ENCODE data around the gene ANKMY1.

Gene ANKMY1

GRCh38 chr2:240520974-240521350 lies 36.8 kb downstream of the ANKMY1 start:
- Histone ChIP-seq H3F3A (ENCODE audit: low read depth) (no peaks in the 10 kb centered on the region), H4K20me1 (ENCODE audit: insufficient read depth, low read length, poor library complexity, severe bottlenecking) (no peaks in the 10 kb centered on the region), H2AFZ (ENCODE audit: low read length) (no peak overlapping the region), H3K4me3 (ENCODE audit: low read length, poor library complexity, severe bottlenecking) (no peak overlapping the region), H3K9me2 (replicated peaks; ENCODE audit: low read depth, low read length) (no peaks in the 10 kb centered on the region), H3K4me2 (ENCODE audit: low read depth, low read length, poor library complexity, severe bottlenecking) (no peak overlapping the region), H3K79me2 (ENCODE audit: insufficient read depth, low read length) (no peaks in the 10 kb centered on the region), H3K9ac (ENCODE audit: low read depth, low read length, poor library complexity, severe bottlenecking) (no peak overlapping the region), H3K4me1 (ENCODE audit: insufficient read depth, low read length, poor library complexity, severe bottlenecking) (no peaks in the 10 kb centered on the region), H3K36me3 (ENCODE audit: insufficient read depth, low read length) (peaks cover 31% of the 10 kb centered on the region; the same call in 1 of the 2 replicates), H3K27me3 (ENCODE audit: insufficient read depth, low read length, poor library complexity, severe bottlenecking) (no peaks in the 10 kb centered on the region), H3K9me3 (ENCODE audit: insufficient read depth, low read depth, low read length) (peaks cover 13% of the 10 kb centered on the region; the same call in 1 of the 2 replicates)
- no peak for TF ChIP-seq EZH2phosphoT487 (IDR thresholded peaks at IDR 0.05; ENCODE audit: borderline replicate concordance)
- no peak for TF ChIP-seq CTCF (conservative IDR thresholded peaks at IDR 0.05; ENCODE audit: low read length)

GRCh38 chr2:240520130-240520973 lies 37.4 kb downstream of the ANKMY1 start:
- H3K9me3 ChIP-seq (ENCODE audit: insufficient read depth, low read depth, low read length): peaks cover 7% of the 10 kb centered on the region; the same call in 1 of the 2 replicates
- no peak overlapping the region for H3K9ac ChIP-seq (ENCODE audit: low read depth, low read length, poor library complexity, severe bottlenecking)
- H3K4me1 ChIP-seq (ENCODE audit: insufficient read depth, low read length, poor library complexity, severe bottlenecking): no peaks in the 10 kb centered on the region
- no peaks in the 10 kb centered on the region for H3K9me2 ChIP-seq (replicated peaks; ENCODE audit: low read depth, low read length)
- no peaks in the 10 kb centered on the region for H3F3A ChIP-seq (ENCODE audit: low read depth)
- no peak for TF ChIP-seq EZH2phosphoT487 (IDR thresholded peaks at IDR 0.05; ENCODE audit: borderline replicate concordance)
- TF ChIP-seq CTCF (conservative IDR thresholded peaks at IDR 0.05; ENCODE audit: low read length): no peak
- H2AFZ ChIP-seq (ENCODE audit: low read length): no peak overlapping the region
- no peaks in the 10 kb centered on the region for H3K27me3 ChIP-seq (ENCODE audit: insufficient read depth, low read length, poor library complexity, severe bottlenecking)
- no peak overlapping the region for H3K4me2 ChIP-seq (ENCODE audit: low read depth, low read length, poor library complexity, severe bottlenecking)
- no peaks in the 10 kb centered on the region for H4K20me1 ChIP-seq (ENCODE audit: insufficient read depth, low read length, poor library complexity, severe bottlenecking)
- H3K36me3 ChIP-seq (ENCODE audit: insufficient read depth, low read length): peaks cover 25% of the 10 kb centered on the region; the same call in 1 of the 2 replicates
- H3K4me3 ChIP-seq (ENCODE audit: low read length, poor library complexity, severe bottlenecking): no peak overlapping the region
- H3K79me2 ChIP-seq (ENCODE audit: insufficient read depth, low read length): no peaks in the 10 kb centered on the region

- Histone ChIP-seq H3K9me2 (replicated peaks; ENCODE audit: low read depth, low read length) (no peaks in the 10 kb centered on the region), H3K36me3 (ENCODE audit: insufficient read depth, low read length) (peaks cover 19% of the 10 kb centered on the region; the same call in 1 of the 2 replicates), H3F3A (ENCODE audit: low read depth) (no peaks in the 10 kb centered on the region), H3K79me2 (ENCODE audit: insufficient read depth, low read length) (no peaks in the 10 kb centered on the region), H2AFZ (ENCODE audit: low read length) (no peak overlapping the region), H4K20me1 (ENCODE audit: insufficient read depth, low read length, poor library complexity, severe bottlenecking) (no peaks in the 10 kb centered on the region), H3K4me2 (ENCODE audit: low read depth, low read length, poor library complexity, severe bottlenecking) (no peak overlapping the region), H3K27me3 (ENCODE audit: insufficient read depth, low read length, poor library complexity, severe bottlenecking) (no peaks in the 10 kb centered on the region), H3K4me3 (ENCODE audit: low read length, poor library complexity, severe bottlenecking) (no peak overlapping the region), H3K9me3 (ENCODE audit: insufficient read depth, low read depth, low read length) (no peaks in the 10 kb centered on the region), H3K9ac (ENCODE audit: low read depth, low read length, poor library complexity, severe bottlenecking) (no peak overlapping the region), H3K4me1 (ENCODE audit: insufficient read depth, low read length, poor library complexity, severe bottlenecking) (no peaks in the 10 kb centered on the region)
- TF ChIP-seq EZH2phosphoT487 (IDR thresholded peaks at IDR 0.05; ENCODE audit: borderline replicate concordance) (no peak), CTCF (conservative IDR thresholded peaks at IDR 0.05; ENCODE audit: low read length) (no peak)
Measured at GRCh38 chr2:240519396-240520129, 38.2 kb downstream of the ANKMY1 start.
